HG03565 (cell line): ENCODE data around the gene RPL36.

Source experiments
- ATAC-seq: cut with Tn5 transposase; IDR thresholded peaks from one replicate; pipeline ENCODE4 v1.9.1; 2021; ENCODE audit warnings: mild to moderate bottlenecking, moderate library complexity; ENCODE audit not compliant: unreplicated experiment

RPL36 gene

DNA sequence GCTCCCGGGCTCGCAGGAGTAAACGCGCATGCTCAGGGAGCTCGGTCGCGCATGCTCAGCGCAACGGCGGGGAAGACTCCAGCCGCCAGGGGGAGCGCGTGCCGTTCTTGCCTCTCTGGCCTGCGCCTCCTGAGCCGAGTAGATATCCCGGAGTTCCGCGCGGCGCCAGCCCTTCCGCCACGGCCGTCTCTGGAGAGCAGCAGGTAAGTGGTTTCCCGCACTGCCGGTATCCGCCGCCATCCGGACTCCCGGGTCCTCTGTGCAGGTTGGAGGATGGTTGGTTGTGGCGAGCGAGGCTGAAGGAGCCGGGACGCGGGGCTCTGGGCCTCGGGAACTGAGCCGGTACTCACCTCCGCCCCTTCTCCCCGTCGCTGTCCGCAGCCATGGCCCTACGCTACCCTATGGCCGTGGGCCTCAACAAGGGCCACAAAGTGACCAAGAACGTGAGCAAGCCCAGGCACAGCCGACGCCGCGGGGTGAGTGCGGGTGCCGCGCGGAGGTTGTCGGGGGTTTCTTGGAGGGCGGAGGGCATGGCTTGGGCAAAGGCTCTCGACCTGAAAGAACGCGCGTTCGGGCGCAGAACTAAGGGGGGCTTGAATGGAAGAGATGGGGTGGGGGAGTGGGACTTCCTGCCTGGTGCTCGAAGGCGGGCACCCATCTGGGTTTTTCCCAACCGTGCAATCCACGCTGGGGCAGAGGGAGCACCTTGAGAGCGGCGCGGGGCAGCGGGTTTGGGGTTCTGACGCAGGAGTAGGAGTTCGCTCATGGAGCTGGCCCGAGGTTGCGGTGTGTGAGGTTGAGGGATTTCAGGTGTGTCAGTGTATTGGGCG, at the start of gene RPL36:
Gene RPL36 (plus strand): TSS at position 171 of the 830 bp plus-strand sequence. CDS start 213 bp downstream, at position 384.
- peak; percentile 41 for ATAC-seq

DNA sequence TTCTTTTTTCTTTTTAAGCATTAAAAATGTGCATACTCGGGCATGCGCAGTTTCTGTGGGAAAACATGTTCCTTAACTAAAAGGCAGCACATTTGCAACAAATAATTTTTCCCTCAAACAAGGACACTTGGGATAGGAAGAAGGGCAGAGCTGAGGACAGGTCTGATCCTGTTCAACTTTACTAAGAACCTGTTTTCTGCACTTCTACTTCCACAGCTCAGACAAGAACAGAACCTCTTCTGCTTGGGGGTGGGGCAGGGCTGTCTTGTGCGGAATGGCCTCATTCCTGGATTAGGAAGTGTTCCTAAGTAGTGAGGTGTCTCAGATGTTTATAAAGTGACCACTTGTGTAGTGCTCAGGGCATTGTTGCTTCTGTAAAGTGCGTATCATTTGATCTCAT, 48.9 kb upstream of the RPL36 start:
- ATAC-seq, result no peak

DNA sequence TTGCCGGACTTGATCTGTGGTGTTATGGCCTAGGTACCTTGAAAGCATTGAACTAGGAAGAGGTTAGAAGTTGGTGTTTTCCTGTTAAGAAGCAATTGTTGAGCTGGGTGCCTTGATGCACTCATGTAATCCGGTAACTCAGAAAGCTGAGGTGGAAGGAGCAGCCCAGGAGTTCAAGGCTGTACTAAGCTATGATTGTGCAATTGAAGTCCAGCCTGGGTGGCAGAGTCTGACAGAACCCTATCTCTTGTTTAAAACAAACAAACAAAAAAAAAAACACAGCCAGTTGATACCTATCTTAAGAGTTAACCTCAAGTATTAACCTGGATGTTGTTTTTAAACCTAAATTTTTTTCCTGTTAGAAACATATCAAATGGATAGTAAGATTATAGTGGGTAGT, 47.9 kb upstream of the RPL36 start:
- ATAC-seq, result no peak

DNA sequence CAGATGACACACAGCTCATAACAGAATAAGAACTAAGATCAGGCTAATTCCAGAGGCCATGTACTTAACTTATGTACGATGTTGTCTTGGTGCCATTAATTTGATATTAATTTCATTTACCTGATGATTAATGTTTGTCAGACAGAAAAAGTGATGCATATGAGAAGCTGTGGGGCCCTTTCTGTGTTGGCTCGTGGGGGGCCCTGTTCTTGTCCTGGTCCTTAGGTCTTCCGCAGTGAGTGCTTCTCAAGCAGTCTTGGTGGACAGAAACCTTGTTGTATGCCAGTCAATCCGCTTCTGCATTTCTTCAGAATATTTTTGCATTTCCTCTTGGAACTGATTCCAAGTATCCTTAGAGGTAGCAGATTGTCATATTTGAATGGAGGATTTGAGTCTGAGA, 47.0 kb upstream of the RPL36 start:
- ATAC-seq, result no peak

DNA sequence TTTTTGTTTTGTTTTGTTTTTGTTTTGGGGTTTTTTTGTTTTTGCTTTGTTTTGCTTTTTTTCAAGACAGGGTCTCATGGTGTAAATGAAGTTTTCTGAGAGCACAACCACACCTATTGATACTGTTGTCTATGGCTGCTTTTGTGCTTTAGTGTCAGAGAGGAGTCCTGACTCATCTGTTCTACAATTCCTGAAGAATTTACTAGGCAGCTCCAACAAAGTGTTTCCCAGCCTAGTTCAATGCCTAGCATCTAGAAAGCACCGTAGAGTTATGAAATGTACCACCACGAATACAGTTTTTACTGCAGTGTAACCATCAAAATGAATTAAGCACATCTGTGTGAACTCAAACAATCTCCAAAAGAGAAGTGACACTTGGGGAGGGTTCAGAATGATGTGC, 46.1 kb upstream of the RPL36 start:
- no peak for ATAC-seq

DNA sequence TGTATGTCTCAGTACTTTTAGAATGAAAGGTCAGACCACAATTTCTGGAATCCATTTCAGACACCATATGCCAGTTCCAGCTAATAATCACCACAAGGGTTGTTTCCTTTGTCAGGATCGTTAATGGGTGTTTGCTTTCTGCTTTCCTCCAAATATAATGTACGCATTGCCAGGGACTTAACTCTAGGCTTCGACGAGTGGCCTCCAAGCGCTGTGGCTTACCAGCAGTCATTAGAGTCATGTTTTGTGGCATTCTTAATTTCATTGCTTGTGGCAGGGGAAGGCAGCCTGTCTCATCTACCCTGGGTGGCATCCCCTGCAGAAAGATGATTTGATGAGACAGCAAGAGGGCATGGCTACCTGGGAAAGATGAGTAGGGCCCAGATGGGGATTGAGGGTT, 44.7 kb upstream of the RPL36 start:
- ATAC-seq, result no peak

DNA sequence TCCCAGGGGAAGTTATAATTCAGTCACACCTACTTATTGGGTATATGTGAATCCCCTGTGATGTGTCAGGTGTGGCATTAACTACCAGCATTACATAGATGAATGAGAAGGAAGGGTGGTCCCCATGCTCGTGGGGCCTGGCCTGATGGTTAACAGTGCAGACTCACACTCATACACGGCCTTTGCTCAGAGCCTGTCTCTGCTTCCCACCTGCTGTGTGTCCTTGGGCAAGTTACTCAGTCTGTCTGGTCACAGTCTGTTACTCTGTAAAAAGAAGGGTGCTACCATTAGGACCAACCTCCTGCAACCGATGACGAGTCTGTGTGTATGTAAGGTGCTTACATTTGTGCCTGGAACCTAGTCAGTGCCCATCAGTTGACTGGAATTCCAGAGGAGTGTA, 43.4 kb upstream of the RPL36 start:
- no peak for ATAC-seq

DNA sequence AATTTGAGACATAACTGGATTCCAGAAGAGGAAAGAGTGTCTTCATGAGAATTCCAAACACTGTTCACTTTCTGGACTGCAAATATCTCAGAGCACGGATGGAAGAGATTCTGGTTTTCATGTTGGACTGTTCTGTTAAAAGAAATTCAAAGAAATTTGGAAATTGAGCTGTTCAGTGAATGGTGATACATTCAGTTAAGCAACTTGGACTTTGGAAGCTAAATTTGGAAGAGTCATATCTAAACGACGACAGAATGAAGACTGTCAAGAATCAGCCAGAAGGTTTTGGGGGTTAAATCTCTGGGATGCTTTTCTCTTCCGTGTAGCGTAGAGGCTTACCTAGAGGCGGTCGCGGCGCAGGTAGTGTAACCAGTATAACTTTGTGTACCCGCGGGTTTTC, 41.6 kb upstream of the RPL36 start:
- no peak for ATAC-seq

DNA sequence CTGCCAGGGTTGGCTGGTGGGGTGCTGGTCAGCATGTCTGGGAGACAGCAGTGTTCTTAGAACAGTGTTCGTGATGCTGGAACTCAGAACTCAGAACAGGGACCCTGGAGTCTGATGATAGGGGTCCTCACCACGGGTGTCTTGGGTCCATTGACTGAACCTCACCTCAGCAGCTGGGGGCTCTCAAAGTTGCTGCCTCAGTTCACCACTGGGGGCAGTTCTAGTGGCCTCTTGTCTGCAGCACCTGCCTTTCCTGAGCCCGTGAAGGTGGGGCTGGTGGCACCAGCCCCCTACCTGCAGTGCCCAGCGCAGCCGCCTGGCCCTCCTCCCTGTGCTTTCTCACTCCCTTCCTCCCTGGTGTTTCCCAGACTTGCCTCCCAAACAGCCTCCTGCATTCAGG, 38.7 kb upstream of the RPL36 start:
- no peak for ATAC-seq

DNA sequence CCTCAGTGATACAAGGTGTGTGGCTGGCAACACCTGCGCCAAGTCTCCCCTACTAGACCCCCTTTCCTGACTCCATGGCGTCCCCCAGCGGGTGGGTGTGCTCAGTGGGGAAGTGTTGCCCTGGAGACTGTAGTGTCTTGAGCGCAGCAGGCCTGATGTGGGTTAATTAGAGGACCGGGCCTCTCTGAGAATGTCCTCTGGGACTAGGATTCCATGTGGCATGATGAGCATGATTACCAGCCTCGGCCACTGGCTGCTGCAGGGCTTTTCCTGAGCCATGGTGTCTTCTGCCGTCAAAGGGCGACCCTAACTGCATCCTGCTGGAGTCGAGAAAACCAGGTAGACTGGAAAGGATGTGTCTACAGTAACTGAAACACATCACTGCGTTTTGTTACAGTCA, 37.8 kb upstream of the RPL36 start:
- ATAC-seq, result no peak

DNA sequence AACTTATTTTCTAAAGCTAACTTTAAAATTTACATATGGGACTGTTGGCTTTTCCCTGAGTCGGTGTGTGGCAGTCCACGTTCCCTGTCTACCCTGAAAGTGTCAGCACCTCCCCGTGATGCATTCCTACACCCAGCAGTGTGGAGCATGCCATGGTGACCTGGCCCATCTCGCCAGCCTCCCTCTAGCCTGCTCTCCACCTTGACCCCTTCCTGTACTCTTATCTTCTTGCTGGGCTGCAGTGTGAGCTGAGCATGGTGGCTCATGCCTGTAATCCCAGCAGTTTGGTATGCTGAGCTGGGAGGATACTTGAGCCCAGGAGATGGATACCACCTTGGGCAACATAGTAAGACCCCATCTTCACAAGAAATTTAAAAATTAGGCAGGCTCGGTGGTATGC, 35.2 kb upstream of the RPL36 start:
- ATAC-seq, result no peak

DNA sequence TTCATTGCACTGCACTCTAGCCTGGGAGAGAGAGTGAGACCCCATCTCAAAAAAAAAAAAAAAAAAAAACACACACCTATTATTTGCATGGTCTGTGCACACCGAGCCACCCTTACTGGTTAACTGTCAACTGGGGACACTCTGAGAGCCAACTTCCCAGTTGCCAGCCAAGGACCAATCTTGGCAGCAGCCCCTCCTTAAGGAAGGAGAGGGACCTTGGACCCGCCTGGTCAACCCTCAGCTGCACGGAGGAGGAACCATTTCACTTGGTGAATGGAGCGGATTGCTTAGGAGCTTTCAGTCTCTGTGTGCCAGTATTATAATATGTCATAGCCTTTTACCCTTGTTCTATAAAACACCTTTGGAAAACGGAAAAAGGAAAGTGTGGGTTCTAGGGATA, 34.7 kb upstream of the RPL36 start:
- no peak for ATAC-seq

DNA sequence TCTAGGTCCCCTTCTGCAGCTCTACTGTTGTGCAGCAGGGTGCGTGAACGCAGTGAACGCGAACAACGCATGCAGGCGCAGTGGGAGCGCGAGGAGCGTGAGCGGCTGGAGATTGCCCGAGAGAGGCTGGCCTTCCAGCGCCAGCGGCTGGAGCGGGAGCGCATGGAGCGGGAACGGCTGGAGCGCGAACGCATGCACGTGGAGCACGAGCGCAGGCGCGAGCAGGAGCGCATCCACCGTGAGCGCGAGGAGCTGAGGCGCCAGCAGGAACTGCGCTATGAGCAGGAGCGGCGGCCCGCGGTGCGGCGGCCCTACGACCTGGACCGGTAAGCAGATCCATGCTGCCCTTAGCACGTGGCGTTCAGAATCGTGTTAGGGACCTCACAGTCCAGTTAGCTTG, 28.6 kb upstream of the RPL36 start:
- no peak for ATAC-seq

DNA sequence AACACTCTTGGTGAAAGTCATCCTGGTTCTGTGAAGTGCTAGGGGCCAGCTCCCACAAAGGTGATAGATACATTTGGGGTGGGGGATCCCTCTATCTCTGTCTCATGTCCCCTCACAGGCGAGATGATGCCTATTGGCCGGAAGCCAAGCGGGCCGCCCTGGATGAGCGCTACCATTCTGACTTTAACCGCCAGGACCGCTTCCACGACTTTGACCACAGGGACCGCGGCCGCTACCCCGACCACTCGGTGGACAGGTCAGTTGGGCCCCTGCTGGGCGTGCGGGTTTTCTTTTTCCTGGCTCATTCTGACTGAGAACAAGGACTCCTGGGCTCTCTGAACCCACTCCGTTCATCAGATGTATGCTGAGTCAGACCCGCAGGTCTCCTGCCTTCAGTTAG, 26.2 kb upstream of the RPL36 start:
- no peak for ATAC-seq

DNA sequence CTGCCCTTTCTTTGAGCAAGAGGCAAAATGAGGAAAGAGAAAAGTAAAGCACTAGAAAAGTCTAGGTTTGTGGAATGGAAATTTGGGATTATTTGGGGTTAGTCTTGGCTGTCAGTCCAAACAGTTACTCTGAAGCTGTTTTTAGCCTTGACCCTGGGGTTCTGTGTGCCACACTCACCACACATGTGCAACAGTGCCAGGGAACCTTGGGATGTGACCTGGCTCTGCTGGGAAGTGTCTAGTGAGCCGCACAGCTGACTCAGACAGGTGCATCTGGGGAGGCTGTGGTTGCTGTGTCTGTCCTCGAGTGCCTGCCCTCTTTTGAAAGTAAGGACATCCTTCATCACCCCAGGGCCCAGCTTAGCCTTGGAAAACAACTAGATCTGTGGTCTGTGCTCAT, 25.6 kb upstream of the RPL36 start:
- ATAC-seq, result no peak

DNA sequence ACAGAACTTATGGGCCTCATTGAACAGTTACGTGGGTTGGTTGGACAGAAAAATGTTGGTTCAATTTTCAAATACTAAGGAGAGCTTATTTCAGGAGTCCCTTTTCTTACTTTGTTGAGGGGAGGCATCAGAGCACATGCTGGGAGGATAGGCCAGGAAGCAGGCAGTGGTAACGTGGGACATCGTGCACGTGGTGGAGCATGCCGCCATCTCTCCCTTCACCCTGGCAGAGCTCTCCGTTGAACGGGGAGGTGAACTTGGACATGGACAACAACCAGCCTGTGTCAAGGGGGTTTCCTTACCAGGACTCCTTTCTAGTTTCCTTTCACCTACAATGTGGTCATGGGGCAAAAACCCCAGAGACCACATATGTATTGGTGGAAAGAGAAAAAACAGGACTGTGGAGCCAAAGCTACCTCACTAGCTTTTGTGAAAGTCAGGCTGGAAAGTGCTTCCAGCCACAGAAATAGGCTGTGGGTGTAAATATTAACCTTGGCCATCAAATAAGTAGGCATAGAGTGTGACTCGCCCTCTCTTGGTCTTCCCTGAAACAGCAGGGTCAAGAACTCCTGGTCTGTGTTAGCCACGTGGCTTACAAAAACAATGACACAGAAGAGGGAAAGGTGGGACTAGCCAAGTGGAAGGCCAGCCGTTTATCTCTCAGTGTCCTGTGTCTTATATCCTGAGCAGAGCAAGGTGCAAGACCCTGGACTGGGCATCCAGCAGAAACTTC, 24.1 kb upstream of the RPL36 start:
- no peak for ATAC-seq

DNA sequence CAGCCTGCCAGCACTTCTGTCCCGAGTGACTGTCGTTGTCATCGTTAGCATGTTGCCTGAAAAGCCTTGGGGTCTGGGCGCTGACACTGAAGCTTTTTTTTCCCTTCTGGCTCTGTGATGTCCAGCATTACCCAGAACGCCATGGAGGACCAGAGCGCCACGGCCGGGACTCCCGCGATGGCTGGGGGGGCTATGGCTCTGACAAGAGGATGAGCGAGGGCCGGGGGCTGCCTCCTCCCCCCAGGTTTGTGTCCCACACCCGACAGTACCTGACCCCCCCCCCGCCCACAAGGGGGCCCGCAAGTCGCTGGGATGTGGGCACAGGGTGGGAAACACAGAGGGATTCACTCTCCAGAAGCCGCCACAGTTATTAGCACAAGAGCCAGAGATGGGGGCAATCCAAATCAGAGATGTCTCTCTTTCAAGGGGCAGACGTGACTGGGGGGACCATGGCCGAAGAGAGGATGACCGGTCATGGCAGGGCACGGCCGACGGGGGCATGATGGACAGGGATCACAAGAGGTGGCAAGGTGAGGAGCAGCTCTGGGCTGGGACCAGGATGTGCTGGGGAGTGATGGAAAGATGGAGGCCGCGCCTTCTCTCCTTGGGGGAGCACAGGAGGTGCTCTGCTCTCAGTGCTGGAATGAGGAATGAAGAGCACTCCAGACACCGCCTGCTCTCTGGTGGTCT, 23.0 kb upstream of the RPL36 start:
- no peak for ATAC-seq

DNA sequence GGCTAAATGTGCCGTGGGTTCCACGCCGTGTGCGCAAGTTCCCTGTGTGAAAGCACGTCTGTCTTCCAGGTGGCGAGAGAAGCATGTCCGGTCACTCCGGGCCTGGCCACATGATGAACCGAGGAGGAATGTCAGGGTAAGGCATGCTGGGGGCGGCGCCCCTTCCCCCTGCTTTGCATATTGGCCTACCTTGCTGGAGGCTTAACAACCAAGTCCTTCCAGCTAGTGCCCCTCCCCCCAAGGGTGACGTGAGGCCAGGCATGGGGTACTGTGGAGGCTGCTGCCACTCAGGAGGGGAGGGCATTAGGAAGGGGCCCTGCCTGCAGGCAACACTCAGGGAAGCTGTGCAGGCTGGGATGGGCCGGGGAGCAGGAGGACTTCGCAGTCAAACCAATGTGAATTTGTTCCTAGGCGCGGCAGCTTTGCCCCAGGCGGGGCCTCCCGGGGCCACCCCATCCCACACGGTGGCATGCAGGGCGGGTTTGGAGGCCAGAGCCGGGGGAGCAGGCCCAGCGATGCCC, 22.3 kb upstream of the RPL36 start:
- ATAC-seq, result no peak

DNA sequence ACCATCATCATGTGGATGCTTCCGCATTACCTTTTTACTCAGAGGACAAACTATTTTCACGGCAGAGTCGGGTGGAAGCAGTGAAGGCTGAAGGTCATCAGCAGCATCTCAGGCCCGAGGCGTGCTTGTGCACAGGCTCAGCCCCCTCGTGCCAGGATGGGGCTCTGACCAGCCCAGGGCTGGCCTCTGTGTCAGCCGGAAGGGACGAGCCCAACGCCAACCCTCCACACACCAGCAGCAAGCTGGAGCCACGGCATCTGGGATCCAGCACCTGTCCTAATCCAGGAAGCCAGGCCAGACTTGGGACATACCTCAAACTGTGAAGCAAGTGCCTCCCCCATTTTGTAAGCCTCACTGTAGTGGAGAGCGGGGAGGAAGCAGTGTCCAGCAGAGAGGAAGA, 20.9 kb upstream of the RPL36 start:
- ATAC-seq, result no peak

DNA sequence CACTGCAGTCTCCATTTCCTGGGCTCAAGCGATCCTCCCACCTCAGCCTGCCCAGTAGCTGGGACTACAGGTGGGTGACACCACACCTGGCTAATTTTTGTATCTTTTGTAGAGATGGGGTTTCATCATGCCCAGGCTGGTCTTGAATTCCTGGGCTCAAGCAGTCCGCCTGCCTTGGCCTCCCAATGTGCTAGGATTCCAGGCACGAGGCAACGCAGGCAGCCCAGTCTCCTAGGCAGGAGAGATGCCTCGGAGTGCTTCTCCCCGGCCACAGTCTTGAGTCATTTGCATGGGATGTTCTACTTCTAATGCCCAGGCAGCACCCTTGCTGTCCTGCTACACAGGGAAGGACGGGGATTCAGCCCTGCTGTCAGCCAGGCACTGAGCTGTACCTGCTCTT, 18.5 kb upstream of the RPL36 start:
- ATAC-seq, result no peak

DNA sequence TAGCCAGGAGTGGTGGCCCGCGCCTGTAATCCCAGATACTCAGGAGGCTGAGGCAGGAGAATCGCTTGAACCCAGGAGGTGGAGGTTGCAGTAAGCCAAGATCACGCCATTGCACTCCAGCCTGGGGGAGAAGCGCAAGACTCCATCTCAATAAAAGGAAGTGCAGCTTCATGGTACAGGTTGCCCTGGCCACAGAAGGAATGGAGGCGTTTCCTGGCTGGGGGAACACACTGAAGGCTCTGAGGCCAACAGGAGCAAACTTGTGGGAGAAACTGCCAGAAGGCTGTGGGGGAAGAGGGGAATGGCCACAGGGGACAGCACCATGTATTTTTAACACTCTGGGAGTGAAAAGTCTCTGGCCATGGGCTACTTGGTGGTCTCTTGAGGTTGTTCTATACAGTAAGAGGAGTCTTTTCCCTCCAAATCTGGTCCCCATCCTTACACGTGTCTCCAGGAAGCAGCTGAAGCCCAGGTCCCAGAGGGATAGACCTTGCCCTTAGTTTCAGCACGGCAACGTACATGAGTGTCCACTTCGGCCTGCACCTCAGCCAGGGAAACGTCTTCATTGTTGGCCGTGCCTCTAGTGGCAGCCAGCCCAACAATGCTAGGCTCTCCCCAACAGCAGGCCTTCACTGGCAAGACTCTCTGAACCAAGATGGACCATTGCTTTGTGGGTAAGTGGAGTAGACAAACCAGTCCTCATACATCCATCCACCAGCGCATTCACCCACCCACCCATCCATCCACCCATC, 17.2 kb upstream of the RPL36 start:
- ATAC-seq, result no peak
